GM18498 (cell line): Measurements from ENCODE around the gene WWOX.

Source experiments
- ATAC-seq: cut with Tn5 transposase; IDR thresholded peaks from one replicate; pipeline ENCODE4 v1.9.1; 2021; ENCODE audit warnings: mild to moderate bottlenecking, moderate library complexity; ENCODE audit not compliant: unreplicated experiment

WWOX gene

GRCh38 chr16:79168321-79168720 lies 1068.9 kb downstream of the WWOX start:
- ATAC-seq: no peak

GRCh38 chr16:79169239-79169638 lies 1069.8 kb downstream of the WWOX start:
- ATAC-seq: no peak

GRCh38 chr16:79170555-79171246 lies 1071.2 kb downstream of the WWOX start:
- ATAC-seq: no peak

- ATAC-seq: no peak
These were observed 1072.0 kb downstream of the WWOX start for GRCh38 chr16:79171504-79171903.

GRCh38 chr16:79171931-79172705 lies 1072.7 kb downstream of the WWOX start:
- ATAC-seq: no peak

- ATAC-seq: no peak
These were observed 1073.6 kb downstream of the WWOX start for GRCh38 chr16:79172976-79173500.

- ATAC-seq: no peak
These were observed 1074.5 kb downstream of the WWOX start for GRCh38 chr16:79173919-79174318.

- no peak for ATAC-seq
These were observed 1076.0 kb downstream of the WWOX start for GRCh38 chr16:79175286-79176057.

- ATAC-seq: no peak
These were observed 1077.6 kb downstream of the WWOX start for GRCh38 chr16:79177018-79177417.

- ATAC-seq: no peak
These were observed 1082.0 kb downstream of the WWOX start for GRCh38 chr16:79181419-79181818.

GRCh38 chr16:79182616-79183015 lies 1083.2 kb downstream of the WWOX start:
- ATAC-seq: no peak

- no peak for ATAC-seq
These were observed 1084.1 kb downstream of the WWOX start for GRCh38 chr16:79183571-79183970.

GRCh38 chr16:79184464-79185030 lies 1085.1 kb downstream of the WWOX start:
- no peak for ATAC-seq

- ATAC-seq: no peak
These were observed 1086.3 kb downstream of the WWOX start for GRCh38 chr16:79185711-79186110.

- no peak for ATAC-seq
These were observed 1086.7 kb downstream of the WWOX start for GRCh38 chr16:79186196-79186595.

GRCh38 chr16:79188115-79188738 lies 1088.8 kb downstream of the WWOX start:
- no peak for ATAC-seq

GRCh38 chr16:79188739-79189122 lies 1089.3 kb downstream of the WWOX start:
- ATAC-seq: no peak

GRCh38 chr16:79190542-79190941 lies 1091.1 kb downstream of the WWOX start:
- no peak for ATAC-seq

GRCh38 chr16:79191933-79192332 lies 1092.5 kb downstream of the WWOX start:
- ATAC-seq: no peak

- ATAC-seq: no peak
These were observed 1093.5 kb downstream of the WWOX start for GRCh38 chr16:79192904-79193303.

- ATAC-seq: no peak
These were observed 1094.8 kb downstream of the WWOX start for GRCh38 chr16:79194291-79194690.
